ENCODE measurements around the gene CEP70.
"Not testable (repeated sequence)": the region's sequence is repeated elsewhere in the genome, so short reads cannot be mapped to it uniquely, and the experiment has no call there.

Gene CEP70, protein sequence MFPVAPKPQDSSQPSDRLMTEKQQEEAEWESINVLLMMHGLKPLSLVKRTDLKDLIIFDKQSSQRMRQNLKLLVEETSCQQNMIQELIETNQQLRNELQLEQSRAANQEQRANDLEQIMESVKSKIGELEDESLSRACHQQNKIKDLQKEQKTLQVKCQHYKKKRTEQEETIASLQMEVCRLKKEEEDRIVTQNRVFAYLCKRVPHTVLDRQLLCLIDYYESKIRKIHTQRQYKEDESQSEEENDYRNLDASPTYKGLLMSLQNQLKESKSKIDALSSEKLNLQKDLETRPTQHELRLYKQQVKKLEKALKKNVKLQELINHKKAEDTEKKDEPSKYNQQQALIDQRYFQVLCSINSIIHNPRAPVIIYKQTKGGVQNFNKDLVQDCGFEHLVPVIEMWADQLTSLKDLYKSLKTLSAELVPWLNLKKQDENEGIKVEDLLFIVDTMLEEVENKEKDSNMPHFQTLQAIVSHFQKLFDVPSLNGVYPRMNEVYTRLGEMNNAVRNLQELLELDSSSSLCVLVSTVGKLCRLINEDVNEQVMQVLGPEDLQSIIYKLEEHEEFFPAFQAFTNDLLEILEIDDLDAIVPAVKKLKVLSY

DNA sequence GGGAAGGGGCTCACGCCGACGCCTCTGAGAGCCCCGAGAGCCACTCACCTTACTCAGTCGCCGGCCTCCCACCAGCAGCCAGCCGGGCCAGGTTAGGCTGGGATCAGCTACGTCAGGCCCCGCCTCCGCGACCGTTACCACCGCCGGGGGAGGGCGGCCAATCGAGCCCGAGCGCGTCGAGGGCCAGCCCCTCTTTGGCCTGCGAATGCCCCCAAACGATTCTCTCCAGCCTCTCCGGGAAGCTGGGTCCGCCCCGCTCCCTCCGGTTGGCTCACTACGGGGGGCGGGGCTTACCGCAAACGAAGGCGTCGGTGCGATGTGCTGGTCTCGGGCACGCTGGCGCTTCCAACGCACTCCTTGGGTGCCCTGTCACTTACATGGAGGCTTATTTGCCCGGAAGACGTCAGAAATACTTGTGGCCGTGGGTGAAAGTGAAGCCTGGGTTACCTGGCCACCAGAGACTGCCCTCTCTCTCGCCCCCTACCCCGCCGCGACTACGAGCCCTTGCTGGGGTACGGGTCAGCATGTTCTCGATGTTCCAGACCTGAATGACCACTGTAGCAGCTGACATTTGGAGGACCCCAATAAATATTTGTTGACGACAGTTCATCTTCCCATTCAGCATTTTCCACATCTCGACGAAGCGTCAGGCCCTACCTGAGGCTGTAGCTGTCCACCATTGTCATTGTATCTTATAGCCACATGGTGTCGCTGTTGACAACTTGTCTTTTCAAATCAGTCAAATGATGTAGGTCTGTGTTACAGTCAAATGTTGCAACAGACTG lies at the start of gene CEP70:
Gene CEP70 (minus strand): TSS at position 111 of the 785 bp plus-strand sequence. CDS start 21,333 bp downstream, outside the sequence.
- peak; percentile 90 for DNase-seq (ENCODE audit: low spot score)

DNA sequence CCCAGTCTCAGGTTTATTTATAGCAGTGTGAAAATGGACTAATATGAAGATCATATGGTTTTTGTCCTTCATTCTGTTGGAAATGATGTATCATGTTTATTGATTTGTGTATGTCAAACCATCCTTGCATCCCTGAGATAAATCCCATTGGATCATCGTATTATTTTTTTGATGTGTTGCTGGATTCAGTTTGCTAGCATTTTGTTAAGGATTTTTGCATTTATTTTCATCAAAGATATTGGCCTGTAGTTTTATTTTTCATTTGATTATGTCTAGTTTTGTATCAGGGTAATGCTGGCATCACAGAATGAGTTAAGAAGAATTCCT lies 48.8 kb upstream of the CEP70 start:
- no peak for DNase-seq (ENCODE audit: low spot score)

DNA sequence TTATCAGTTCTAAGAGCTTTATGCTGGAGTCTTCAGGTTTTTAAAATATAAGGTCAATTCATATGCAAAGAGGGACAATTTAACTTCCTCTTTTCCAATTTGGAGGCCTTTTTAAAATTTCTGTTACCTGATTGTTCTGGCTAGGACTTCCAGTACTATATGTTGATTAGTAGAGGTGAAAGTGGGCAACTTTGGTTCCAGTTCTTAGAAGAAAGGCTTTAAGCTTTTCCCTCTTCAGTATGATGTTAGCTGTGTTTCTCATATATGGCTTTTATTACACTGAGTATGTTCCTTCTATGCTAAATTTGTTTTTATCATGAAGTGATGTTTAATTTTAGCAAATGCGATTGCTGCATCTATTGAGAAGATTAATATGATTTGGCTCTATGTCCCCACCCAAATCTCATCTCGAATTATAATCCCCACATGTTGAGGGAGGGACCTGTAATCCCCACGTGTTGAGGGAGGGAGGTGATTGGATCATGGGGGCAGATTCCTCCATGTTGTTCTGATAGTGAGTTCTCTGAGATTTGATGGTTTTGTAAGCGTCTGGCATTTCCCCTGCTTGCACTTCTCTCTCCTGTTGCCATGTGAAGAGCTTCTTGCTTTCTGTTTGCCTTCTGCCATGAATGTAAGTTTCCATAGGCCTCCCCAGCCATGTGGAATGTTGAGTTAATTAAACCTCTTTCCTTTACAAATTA lies 48.3 kb upstream of the CEP70 start:
- DNase-seq (ENCODE audit: low spot score) = no peak

DNA sequence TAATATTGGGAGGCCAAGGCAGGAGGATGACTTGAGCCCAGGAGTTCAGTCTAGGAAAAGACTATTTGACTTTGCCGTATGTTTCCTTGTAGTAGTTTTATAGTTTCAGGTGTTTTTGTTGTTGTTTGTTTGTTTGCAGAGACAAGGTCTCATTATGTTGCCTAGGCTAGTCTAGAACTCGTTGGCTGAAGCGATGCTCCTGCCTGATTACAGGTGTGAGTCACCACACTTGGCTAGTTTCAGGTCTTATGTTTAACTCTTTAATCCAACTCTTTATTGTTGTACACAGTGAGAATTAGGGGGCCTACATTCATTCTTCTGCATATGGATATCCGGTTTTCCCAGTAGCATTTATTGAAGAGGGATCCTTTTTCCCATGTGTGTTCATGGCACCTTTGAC lies 46.5 kb upstream of the CEP70 start:
- no peak for DNase-seq (ENCODE audit: low spot score)

DNA sequence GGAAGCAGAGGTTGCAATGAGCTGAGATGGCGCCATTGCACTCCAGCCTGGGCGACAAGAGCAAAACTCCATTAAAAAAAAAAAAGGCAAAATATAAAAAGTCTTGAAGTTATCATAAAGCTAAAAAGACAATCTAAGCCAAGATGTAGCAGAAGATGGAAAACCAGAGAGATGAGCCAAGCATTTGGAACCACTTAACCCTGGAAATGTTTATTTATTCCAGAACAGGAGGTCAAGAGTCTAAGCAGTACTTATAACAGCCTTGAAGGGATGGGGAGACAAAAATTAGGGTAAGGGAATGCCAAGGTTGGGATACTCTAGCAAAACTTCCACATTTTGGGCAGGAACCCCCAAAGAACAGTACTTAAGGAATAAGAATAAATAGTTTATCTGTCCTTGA lies 44.6 kb upstream of the CEP70 start:
- DNase-seq (ENCODE audit: low spot score) = no peak

DNA sequence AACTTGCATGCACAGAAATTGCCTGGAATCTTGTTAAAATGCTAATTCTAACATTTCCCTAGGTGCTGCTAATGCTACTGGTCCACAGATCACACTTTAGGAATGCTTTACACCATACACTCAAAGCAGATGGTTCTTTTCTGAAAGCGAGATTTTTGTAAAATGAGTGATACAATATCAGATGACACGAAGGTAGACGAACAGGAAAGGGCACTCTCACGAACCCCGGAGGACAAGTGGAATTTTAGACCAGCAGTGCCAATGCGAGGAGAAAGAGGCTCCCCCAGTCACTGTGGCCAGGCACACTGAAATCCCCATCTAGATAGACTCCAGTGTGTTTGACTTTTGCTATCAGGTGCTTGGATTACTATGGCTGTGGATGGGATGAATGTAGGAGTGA lies 35.5 kb upstream of the CEP70 start:
- DNase-seq (ENCODE audit: low spot score) = no peak

DNA sequence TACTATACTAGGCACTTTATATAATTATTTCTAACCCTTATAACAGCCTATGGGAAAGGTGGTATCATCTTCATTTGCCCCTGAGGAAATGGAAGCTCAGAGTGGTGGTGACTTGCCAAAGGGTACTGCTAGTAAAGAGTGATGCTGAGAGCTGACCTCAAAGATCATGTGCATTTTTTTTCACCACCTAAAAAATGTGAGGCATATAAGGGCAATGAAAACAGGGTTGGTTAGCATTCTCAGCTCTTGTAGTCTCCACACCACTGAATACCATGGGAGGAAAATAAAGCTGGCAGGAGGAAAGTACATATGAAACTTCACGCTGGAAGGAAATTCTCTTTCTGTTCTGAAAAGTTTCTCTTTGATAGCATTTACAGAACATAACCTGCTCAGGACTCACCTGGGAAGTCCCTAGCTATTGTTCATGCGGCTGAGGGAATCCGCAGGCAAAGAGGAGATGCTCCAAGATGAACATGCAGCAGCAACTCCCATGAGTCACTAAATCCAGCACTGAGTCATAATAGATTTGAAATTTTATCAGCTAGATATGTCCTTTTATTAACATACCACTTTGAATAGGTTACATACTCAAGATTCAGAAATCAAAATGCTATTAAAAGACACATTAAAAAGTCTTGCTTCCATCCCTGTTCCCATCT lies 31.8 kb upstream of the CEP70 start:
- peak; percentile 12 for DNase-seq (ENCODE audit: low spot score)

DNA sequence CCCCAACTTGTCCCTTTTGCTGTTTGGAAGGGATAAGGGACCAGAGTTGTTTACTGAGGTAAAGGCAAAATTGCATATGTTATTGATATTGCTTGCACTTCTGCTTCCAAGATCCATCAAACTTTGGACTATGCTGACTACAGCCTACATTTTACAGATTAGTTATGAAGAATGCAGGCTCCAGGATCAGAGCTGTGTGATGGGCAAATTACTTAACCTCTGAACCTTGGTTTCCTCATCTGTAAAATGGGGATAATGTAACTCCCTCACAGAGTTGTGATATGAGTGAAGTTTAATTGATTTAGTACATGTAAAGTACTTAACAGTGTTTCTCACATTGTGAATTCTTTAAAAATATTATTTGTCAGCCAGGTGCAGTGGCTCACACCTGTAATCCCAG lies 30.5 kb upstream of the CEP70 start:
- no peak for DNase-seq (ENCODE audit: low spot score)

DNA sequence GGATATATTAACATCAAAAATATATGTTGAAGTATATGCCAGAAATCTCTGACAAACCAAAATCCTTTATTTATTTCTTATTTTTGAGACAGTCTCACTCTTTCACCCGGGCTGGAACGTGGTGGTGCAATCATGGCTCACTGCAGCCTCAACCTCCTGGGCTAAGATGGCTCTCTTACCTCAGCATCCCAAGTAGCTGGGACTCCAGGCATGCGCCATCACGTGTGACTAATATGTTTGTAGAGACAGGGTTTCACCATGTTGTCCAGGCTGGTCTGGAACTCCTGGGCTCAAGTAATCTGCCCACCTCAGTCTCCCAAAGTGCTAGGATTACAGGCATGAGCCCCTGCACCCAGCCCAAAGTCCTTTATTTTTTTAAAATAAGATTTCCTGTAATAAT lies 26.4 kb upstream of the CEP70 start:
- no peak for DNase-seq (ENCODE audit: low spot score)

DNA sequence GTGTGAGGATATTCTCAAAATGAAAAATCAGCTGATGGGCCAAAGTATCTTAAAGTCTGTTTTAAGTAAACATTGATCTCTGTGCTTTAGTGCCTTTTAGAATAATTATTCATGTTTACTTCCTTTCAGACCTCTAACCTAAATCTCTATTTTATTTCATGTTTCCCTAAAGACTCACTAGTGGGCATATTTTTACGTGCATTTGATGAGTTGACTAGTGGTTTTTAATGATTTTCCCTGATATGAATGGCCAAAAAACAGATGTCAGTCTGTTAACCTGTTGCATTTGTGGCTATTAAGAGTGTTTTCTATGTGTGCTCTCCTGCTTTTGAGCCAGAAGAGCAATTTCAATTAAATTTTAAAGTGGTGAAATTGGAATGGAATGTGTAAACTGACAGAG lies 21.4 kb upstream of the CEP70 start:
- DNase-seq (ENCODE audit: low spot score) = no peak

DNA sequence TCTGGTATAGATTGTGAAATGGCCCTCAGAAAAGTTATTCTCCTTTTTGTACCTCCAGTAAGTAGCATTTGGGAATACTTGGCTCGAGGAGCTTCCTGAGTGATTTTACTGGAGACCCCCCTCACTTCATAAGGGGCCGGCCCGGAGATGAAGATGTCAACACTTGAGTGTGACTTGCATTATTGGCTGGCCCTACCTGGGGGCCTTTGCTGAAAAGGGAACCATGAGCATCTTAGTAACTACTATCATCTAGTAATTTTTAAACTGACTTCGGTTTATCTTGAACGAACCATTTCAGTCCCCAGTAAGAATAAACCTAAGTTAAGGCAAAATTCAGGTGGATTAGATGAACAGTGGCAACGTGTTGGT lies 15.8 kb upstream of the CEP70 start:
- DNase-seq (ENCODE audit: low spot score) = no peak

DNA sequence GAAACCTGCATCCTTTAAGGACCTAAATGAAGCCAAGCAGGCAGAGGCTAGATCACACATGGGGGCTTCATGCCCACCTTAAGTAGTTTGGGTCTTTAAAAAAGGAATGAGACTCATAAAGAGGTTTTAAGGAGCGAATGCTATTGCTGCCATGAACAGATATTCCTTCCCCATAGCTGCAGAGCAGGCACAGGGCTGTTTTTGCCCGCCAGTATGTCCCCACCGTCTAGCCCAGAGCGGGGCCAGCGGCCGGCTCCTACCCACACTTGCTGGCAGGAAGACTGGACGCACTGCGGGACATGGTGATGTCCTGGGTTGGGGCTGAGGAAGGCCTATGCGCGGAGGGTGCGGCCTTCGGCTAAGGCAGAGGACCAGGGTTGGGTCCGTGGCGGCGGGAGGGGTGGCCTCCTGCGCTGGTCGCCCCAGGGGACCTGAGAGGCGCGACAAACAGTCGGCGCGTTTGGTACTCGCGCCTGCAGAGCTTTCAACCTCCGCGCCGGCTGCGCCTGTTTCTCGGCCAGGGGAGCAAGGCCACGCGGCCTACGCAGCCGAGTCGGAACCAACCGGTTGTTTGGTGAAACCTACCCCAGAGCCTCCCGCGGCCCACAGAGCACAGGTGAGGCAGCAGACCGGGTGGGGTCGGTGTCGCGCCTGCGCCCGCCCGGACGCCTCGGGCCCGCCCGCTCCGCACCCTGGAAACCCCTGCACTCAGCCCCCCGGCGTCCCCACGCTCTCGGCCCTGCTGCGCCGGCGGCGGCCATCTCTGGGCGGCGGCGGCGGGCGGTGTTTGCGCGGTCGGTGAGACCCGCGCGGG lies 14.5 kb upstream of the CEP70 start, which contains the start of gene FAIM:
Gene FAIM (plus strand): TSS at position 450 of the 814 bp plus-strand sequence. CDS start 10,956 bp downstream, outside the sequence.
- DNase-seq (ENCODE audit: low spot score) = peak; percentile 60

DNA sequence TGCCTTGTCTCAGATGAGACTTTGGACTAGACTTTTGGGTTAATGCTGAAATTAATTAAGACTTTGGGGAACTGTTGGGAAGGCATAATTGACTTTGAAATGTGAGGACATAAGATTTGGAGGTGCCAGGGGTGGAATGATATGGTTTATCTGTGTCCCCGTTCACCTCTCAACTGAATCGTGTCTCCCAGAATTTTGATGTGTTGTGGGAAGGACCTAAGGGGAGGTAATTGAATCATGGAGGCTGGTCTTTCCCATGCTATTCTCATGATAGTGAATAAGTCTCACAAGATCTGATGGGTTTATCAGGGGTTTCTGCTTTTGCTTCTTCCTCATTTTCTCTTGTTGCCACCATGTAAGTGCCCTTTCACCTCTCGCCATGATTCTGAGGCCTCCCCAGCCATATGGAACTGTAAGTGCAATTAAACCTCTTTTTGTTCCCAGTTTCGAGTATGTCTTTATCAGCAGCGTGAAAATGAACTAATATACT lies 10.1 kb upstream of the CEP70 start:
- not testable (repeated sequence) for DNase-seq (ENCODE audit: low spot score)

DNA sequence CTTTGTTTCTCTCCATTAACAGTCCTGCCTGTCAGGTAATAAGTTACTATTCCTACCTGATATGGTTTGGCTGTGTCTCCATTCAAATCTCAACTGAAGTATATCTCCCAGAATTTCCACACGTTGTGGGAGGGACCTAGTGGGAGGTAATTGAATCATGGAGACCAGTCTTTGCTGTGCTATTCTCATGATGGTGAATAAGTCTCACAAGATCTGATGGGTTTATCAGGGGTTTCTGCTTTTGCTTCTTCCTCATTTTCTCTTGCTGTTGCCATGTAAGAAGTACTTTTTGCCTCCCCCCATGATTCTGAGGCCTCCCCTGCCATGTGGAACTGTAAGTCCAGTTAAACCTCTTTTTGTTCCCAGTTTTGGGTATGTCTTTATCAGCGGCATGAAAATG lies 7.6 kb upstream of the CEP70 start:
- DNase-seq (ENCODE audit: low spot score) = not testable (repeated sequence)

DNA sequence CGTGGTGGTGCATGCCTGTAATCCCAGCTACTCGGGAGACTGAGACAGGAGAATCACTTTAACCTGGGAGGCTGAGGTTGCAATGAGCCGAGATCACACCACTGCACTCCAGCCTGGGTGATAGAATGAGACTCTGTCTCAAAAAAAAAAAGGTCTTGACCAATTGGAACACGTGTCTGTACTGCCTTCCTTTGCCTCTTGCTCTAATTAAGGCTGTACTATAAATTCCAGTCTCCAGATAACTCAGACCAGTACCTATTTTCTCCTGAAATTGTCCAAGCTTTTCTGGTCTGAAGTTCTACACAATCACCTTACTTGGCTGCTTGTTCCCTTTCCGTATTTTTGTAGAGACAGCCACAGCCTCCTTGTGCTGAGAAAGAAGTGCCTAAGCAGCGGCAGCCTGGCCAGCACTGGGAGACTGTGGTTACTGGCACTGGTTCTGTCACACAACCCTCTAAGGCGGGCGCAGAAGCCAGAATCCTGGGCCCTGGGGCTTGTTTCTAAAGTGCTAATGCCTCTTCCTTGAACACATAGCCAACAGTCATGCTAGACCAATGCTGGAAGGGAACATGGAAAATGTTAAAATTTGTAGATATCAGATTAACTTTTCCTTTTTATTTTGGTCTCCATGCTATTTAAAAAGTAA lies 6.2 kb upstream of the CEP70 start:
- no peak for DNase-seq (ENCODE audit: low spot score)

DNA sequence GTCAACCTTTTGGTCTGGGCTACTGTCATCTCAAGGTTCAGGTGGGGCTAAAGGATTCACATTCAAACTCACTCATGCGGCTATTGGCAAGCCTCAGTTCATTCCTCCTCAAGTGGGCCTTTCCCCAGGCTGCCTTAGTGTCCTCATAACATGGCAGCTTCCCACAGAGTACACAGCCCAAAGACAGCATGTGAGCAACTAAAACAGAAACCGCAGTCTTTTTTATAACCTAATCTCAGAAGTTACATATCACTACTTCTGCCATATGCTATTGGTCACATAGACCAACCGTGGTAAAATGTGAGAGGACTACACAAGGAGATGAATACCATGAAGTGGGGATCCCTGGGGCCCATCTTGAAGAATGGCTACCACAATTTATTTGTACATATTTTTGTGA lies 4.5 kb upstream of the CEP70 start:
- DNase-seq (ENCODE audit: low spot score) = no peak

DNA sequence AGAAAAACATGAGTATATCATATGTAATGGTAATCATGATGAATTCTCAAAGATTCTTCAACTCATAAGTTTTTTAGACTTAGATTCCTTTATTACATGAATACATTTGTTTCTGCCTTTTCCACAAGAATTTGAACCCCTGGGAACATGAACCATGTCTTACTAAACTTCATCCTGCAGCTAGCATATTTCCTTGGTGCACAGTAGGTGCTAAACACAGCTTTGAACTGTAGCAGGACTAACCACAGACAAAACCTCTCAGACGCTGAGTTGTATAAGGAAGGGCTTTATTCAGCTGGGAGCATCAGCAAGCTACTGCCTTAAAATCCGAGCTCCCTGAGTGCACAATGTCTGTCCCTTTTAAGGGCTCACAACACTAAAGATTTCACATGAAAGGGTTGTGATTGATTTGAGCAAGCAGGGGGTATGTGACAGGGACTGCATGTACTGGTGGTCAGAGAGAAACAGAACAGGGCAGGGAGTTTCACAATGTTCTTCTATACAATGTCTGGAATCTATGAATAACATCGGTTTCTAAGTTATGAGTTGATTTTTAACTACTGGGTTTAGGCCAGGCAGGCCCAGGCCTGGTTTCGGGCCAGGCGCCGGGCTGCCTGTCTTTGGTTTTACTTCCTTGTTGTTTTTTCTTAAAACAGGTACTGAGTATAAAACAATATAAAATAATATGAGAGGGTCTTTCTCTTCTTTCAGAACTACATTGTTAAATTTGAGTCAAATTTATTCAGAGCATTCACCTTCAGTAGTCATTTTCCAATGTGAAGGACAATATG lies 3.3 kb upstream of the CEP70 start:
- not testable (repeated sequence) for DNase-seq (ENCODE audit: low spot score)

DNA sequence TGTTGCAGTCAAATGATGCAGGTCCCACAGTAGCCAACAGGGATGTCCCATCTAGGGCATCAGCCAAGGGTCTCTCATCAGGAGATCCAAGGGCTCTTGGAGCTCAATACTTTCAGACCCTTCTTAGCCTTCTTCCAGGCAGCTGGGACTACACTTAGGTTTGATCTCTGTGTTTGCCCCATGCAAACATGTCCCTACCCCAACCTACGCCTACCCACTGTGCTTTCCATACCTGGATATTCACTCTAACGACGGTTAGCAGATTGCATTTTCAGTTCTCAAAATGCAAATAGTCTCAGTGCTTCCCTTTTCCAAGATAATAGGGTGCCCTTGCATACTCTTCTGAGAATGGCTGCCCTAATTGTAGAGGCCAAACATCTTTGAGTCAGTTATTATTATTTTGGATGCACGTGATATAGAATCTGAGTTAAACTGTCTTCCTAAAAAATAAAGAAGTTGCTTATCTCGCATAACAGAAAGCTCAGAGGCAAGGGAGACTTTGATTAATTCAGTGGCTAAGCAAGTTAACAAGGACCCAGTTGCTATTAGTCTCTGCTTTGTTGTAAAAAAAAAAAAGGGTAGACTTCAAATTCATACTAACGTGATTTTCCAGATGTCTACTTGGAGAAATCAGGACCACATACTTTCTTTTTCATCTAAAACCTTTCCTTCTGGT lies 1.0 kb upstream of the CEP70 start:
- DNase-seq (ENCODE audit: low spot score) = no peak
